ENCODE data around the gene ITPRID1. TPM values are rescaled to one million over a fixed set of nuclear protein-coding genes. Genes with fewer than 3 reads are reported as not detected.

ITPRID1 gene
- total and polyA plus RNA-seq, 10 of the 15 experiments (the other 5 are each of a cell fraction or from before 2014, with no cell fraction given) = 0.06 TPM; not detected in 9

DNA sequence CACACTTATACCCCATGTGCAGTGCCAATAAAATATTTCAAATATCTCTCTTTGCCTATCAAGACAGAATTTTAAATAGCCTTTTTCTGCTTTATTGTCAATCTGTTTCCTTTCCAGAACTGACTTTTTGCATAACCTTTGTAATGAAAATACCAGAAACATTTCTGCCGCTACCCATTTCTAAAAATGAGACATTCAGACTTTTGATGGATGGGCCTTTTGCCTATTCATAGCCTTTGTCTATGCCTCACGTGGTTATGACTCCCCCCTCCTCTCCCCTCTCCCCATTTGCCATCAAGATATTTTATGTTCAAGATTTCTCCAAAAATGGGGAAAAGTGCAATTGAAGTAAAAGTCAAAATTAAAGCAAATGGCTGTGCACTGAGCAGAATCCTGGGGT is 179.0 kb downstream of the ITPRID1 start:
- BruUV-seq (replicated peaks) = no TSS peak
- H3K4me1 ChIP-seq (ENCODE audit: control insufficient read depth, insufficient read depth, low read length) = peaks cover 16% of the 10 kb centered on the region
- H3K4me3 ChIP-seq = no peak overlapping the region
- intact Hi-C loops (cut with micrococcal nuclease; ENCODE audit: unreplicated experiment) = no loop called here
- no peak overlapping the region for H3K4me2 ChIP-seq (ENCODE audit: control insufficient read depth, insufficient read depth)
- ChIA-PET POLR2A (no interaction called here), RAD21 (ENCODE audit: unreplicated experiment) (no interaction called here), CTCF (no interaction called here), SMC1A (ENCODE audit: uncharacterized antibody, unreplicated experiment) (no interaction called here)
- ATAC-seq (no peak), DNase-seq (ENCODE audit: low read depth, low spot score) (no peak), FAIRE-seq (no peak)
- in situ Hi-C loops (cut with MboI) = no loop called here
- 21% methylated on average over 2 of the region's 2 CpGs for WGBS (ENCODE audit: insufficient coverage, insufficient replicate concordance, low lambda C conversion rate, missing lambda C conversion rate)
- H3K9ac ChIP-seq (ENCODE audit: control insufficient read depth, insufficient read depth, low read length) = no peak overlapping the region
- no peaks in the 10 kb centered on the region for H3K36me3 ChIP-seq (ENCODE audit: control insufficient read depth in 2 of 2, insufficient read depth in 2 of 2, low read length in 1 of 2)
- no peaks in the 10 kb centered on the region for H3K79me2 ChIP-seq (ENCODE audit: control insufficient read depth, insufficient read depth, low read length)
- H3K27me3 ChIP-seq (replicated peaks in 1 of 2; ENCODE audit: control insufficient read depth in 2 of 2, insufficient read depth in 2 of 2, low read length in 1 of 2) = no peaks in the 10 kb centered on the region; a peak in 2 of 4 replicates
- no peak overlapping the region for H3K27ac ChIP-seq (ENCODE audit: control insufficient read depth, insufficient read depth)
- no peak for TF ChIP-seq ESRRA (IDR thresholded peaks at IDR 0.05; ENCODE audit: low read length)
- TF ChIP-seq, protein P1, sequence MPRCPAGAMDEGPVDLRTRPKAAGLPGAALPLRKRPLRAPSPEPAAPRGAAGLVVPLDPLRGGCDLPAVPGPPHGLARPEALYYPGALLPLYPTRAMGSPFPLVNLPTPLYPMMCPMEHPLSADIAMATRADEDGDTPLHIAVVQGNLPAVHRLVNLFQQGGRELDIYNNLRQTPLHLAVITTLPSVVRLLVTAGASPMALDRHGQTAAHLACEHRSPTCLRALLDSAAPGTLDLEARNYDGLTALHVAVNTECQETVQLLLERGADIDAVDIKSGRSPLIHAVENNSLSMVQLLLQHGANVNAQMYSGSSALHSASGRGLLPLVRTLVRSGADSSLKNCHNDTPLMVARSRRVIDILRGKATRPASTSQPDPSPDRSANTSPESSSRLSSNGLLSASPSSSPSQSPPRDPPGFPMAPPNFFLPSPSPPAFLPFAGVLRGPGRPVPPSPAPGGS (IDR thresholded peaks at IDR 0.05; ENCODE audit: borderline replicate concordance, insufficient read depth, low read depth, low read length, poor library complexity, severe bottlenecking) = no peak
- TF ChIP-seq, protein P2, sequence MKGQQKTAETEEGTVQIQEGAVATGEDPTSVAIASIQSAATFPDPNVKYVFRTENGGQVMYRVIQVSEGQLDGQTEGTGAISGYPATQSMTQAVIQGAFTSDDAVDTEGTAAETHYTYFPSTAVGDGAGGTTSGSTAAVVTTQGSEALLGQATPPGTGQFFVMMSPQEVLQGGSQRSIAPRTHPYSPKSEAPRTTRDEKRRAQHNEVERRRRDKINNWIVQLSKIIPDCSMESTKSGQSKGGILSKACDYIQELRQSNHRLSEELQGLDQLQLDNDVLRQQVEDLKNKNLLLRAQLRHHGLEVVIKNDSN (IDR thresholded peaks at IDR 0.05; ENCODE audit: borderline replicate concordance, extremely low read length, insufficient read depth, low read depth, low read length) = no peak
- TF ChIP-seq SREBF2 (IDR thresholded peaks at IDR 0.05; ENCODE audit: low read length) = no peak
- TF ChIP-seq HDGF (IDR thresholded peaks at IDR 0.05) = no peak
- TF ChIP-seq, protein P3, sequence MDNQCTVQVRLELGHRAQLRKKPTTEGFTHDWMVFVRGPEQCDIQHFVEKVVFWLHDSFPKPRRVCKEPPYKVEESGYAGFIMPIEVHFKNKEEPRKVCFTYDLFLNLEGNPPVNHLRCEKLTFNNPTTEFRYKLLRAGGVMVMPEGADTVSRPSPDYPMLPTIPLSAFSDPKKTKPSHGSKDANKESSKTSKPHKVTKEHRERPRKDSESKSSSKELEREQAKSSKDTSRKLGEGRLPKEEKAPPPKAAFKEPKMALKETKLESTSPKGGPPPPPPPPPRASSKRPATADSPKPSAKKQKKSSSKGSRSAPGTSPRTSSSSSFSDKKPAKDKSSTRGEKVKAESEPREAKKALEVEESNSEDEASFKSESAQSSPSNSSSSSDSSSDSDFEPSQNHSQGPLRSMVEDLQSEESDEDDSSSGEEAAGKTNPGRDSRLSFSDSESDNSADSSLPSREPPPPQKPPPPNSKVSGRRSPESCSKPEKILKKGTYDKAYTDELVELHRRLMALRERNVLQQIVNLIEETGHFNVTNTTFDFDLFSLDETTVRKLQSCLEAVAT (IDR thresholded peaks at IDR 0.05) = no peak
- TF ChIP-seq, protein P4, sequence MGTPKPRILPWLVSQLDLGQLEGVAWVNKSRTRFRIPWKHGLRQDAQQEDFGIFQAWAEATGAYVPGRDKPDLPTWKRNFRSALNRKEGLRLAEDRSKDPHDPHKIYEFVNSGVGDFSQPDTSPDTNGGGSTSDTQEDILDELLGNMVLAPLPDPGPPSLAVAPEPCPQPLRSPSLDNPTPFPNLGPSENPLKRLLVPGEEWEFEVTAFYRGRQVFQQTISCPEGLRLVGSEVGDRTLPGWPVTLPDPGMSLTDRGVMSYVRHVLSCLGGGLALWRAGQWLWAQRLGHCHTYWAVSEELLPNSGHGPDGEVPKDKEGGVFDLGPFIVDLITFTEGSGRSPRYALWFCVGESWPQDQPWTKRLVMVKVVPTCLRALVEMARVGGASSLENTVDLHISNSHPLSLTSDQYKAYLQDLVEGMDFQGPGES (IDR thresholded peaks at IDR 0.05) = no peak
- TF ChIP-seq KLF5 (IDR thresholded peaks at IDR 0.05; ENCODE audit: partially characterized antibody) = no peak
- TF ChIP-seq TBL1XR1 (IDR thresholded peaks at IDR 0.05; ENCODE audit: low read depth, low read length) = no peak
- no peak for TF ChIP-seq LARP7 (IDR thresholded peaks at IDR 0.05)
- TF ChIP-seq YY1 (IDR thresholded peaks at IDR 0.05; ENCODE audit: low read depth, low read length) = no peak
- TF ChIP-seq, protein P5, sequence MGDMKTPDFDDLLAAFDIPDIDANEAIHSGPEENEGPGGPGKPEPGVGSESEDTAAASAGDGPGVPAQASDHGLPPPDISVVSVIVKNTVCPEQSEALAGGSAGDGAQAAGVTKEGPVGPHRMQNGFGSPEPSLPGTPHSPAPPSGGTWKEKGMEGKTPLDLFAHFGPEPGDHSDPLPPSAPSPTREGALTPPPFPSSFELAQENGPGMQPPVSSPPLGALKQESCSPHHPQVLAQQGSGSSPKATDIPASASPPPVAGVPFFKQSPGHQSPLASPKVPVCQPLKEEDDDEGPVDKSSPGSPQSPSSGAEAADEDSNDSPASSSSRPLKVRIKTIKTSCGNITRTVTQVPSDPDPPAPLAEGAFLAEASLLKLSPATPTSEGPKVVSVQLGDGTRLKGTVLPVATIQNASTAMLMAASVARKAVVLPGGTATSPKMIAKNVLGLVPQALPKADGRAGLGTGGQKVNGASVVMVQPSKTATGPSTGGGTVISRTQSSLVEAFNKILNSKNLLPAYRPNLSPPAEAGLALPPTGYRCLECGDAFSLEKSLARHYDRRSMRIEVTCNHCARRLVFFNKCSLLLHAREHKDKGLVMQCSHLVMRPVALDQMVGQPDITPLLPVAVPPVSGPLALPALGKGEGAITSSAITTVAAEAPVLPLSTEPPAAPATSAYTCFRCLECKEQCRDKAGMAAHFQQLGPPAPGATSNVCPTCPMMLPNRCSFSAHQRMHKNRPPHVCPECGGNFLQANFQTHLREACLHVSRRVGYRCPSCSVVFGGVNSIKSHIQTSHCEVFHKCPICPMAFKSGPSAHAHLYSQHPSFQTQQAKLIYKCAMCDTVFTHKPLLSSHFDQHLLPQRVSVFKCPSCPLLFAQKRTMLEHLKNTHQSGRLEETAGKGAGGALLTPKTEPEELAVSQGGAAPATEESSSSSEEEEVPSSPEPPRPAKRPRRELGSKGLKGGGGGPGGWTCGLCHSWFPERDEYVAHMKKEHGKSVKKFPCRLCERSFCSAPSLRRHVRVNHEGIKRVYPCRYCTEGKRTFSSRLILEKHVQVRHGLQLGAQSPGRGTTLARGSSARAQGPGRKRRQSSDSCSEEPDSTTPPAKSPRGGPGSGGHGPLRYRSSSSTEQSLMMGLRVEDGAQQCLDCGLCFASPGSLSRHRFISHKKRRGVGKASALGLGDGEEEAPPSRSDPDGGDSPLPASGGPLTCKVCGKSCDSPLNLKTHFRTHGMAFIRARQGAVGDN (IDR thresholded peaks at IDR 0.05) = no peak
- no peak for TF ChIP-seq EGR1 (IDR thresholded peaks at IDR 0.05; ENCODE audit: borderline replicate concordance in 1 of 2, low read depth in 2 of 2, low read length in 2 of 2)
- no peaks in the 10 kb centered on the region for H4K20me1 ChIP-seq (ENCODE audit: control insufficient read depth, insufficient read depth)
- H2AFZ ChIP-seq (ENCODE audit: control insufficient read depth, low read depth, low read length) = no peak overlapping the region
- H3K9me3 ChIP-seq (replicated peaks; ENCODE audit: control insufficient read depth, insufficient read depth, low read length) = no peaks in the 10 kb centered on the region
